ENCODE data around the gene ATRIP.

DNA sequence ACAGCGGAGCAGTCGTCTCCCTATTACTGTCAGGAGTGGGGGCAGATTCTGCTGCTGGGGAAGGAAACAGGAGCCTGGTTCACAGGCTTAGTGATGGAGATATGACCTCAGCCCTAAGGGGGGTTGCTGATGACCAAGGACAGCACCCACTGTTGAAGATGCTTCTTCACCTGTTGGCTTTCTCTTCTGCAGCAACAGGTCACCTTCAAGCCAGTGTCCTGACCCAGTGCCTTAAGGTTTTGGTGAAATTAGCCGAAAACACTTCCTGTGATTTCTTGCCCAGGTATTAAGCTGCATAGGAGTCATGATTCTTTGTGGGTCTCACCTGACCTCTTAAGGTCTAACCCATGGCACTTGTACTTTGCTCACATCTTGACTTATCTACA lies 14.0 kb downstream of the ATRIP start:
- TF ChIP-seq, protein P1, sequence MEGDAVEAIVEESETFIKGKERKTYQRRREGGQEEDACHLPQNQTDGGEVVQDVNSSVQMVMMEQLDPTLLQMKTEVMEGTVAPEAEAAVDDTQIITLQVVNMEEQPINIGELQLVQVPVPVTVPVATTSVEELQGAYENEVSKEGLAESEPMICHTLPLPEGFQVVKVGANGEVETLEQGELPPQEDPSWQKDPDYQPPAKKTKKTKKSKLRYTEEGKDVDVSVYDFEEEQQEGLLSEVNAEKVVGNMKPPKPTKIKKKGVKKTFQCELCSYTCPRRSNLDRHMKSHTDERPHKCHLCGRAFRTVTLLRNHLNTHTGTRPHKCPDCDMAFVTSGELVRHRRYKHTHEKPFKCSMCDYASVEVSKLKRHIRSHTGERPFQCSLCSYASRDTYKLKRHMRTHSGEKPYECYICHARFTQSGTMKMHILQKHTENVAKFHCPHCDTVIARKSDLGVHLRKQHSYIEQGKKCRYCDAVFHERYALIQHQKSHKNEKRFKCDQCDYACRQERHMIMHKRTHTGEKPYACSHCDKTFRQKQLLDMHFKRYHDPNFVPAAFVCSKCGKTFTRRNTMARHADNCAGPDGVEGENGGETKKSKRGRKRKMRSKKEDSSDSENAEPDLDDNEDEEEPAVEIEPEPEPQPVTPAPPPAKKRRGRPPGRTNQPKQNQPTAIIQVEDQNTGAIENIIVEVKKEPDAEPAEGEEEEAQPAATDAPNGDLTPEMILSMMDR (IDR thresholded peaks at IDR 0.05): no peak
- TF ChIP-seq POLR2A (IDR thresholded peaks at IDR 0.05): no peak
